HEK293 (cell line): ENCODE measurements around the gene HOXA11.

Experiments used
- BCL11A ChIP-seq: fragments of 450-650 bp; formaldehyde crosslinking; IDR thresholded peaks from 2 replicates; pipeline ENCODE4 v1.5.1; 2016; ENCODE audit warnings: low read depth, missing biosample characterization, missing genetic modification characterization
- EGR2 ChIP-seq: fragments of 450-650 bp; formaldehyde crosslinking; IDR thresholded peaks from 2 replicates; pipeline ENCODE4 v1.5.1; 2016; ENCODE audit warnings: low read depth, missing biosample characterization, missing genetic modification characterization
- GLIS1 ChIP-seq: fragments of 450-650 bp; formaldehyde crosslinking; IDR thresholded peaks from 2 replicates; pipeline ENCODE4 v1.5.1; 2016; ENCODE audit warnings: missing biosample characterization, missing genetic modification characterization
- GLIS2 ChIP-seq: fragments of 450-650 bp; formaldehyde crosslinking; IDR thresholded peaks from 2 replicates; pipeline ENCODE4 v1.5.1; 2016; ENCODE audit warnings: missing biosample characterization, missing genetic modification characterization
- KLF1 ChIP-seq: fragments of 450-650 bp; formaldehyde crosslinking; IDR thresholded peaks from 2 replicates; pipeline ENCODE4 v1.5.1; 2016; ENCODE audit warnings: missing biosample characterization, missing genetic modification characterization
- KLF10 ChIP-seq: fragments of 450-650 bp; IDR thresholded peaks from 2 replicates; pipeline ENCODE4 v1.5.1; 2018; ENCODE audit warnings: missing biosample characterization, mild to moderate bottlenecking, missing genetic modification characterization
- KLF9 ChIP-seq: fragments of 450-650 bp; formaldehyde crosslinking; IDR thresholded peaks from 2 replicates; pipeline ENCODE4 v1.5.1; 2016; ENCODE audit warnings: missing biosample characterization, missing genetic modification characterization, low read depth
- SP7 ChIP-seq: fragments of 450-650 bp; formaldehyde crosslinking; IDR thresholded peaks from 2 replicates; pipeline ENCODE4 v1.5.1; 2016; ENCODE audit warnings: missing biosample characterization, missing genetic modification characterization
- TCF7L2 ChIP-seq: IDR thresholded peaks from 2 replicates; pipeline ENCODE4 v1.6.1; 2011; ENCODE audit warnings: low read depth, mild to moderate bottlenecking, inconsistent platforms, low read length, moderate library complexity, borderline replicate concordance
- ZFP37 ChIP-seq: fragments of 450-650 bp; formaldehyde crosslinking; IDR thresholded peaks from 2 replicates; pipeline ENCODE4 v1.5.1; 2016; ENCODE audit warnings: missing biosample characterization, missing genetic modification characterization
- ZFP69B ChIP-seq: fragments of 450-650 bp; formaldehyde crosslinking; IDR thresholded peaks from 2 replicates; pipeline ENCODE4 v1.5.1; 2016; ENCODE audit warnings: missing biosample characterization, missing genetic modification characterization
- ZNF114 ChIP-seq: fragments of 450-650 bp; formaldehyde crosslinking; IDR thresholded peaks from 2 replicates; pipeline ENCODE4 v1.5.0; 2017; ENCODE audit warnings: missing biosample characterization, missing genetic modification characterization
- ZNF133 ChIP-seq: fragments of 450-650 bp; formaldehyde crosslinking; IDR thresholded peaks from 2 replicates; pipeline ENCODE4 v1.5.1; 2016; ENCODE audit warnings: missing biosample characterization, missing genetic modification characterization
- ZNF341 ChIP-seq: fragments of 450-650 bp; formaldehyde crosslinking; IDR thresholded peaks from 2 replicates; pipeline ENCODE4; 2016; ENCODE audit warnings: low read depth, missing biosample characterization, missing genetic modification characterization
- ZNF366 ChIP-seq: fragments of 450-650 bp; formaldehyde crosslinking; conservative IDR thresholded peaks from 2 replicates; pipeline ENCODE4 v1.5.1; 2016; ENCODE audit warnings: missing biosample characterization, missing genetic modification characterization
- ZNF600 ChIP-seq: fragments of 450-650 bp; formaldehyde crosslinking; IDR thresholded peaks from 2 replicates; pipeline ENCODE4 v1.5.1; 2016; ENCODE audit warnings: missing biosample characterization, missing genetic modification characterization
- ZNF792 ChIP-seq: fragments of 450-650 bp; formaldehyde crosslinking; IDR thresholded peaks from 2 replicates; pipeline ENCODE4 v1.5.1; 2016; ENCODE audit warnings: missing biosample characterization, missing genetic modification characterization
- ZNF843 ChIP-seq: fragments of 450-650 bp; formaldehyde crosslinking; IDR thresholded peaks from 2 replicates; pipeline ENCODE4 v1.5.1; 2016; ENCODE audit warnings: missing biosample characterization, missing genetic modification characterization
- ZXDB ChIP-seq: fragments of 450-650 bp; formaldehyde crosslinking; IDR thresholded peaks from 2 replicates; pipeline ENCODE4 v1.5.1; 2016; ENCODE audit warnings: missing biosample characterization, missing genetic modification characterization
- TF ChIP-seq, protein P1 (sequence below): fragments of 450-650 bp; formaldehyde crosslinking; IDR thresholded peaks from 2 replicates; pipeline ENCODE4 v1.5.1; 2017; ENCODE audit warnings: missing biosample characterization, missing genetic modification characterization
- TF ChIP-seq, protein P2 (sequence below): fragments of 450-650 bp; formaldehyde crosslinking; IDR thresholded peaks from 2 replicates; pipeline ENCODE4 v1.5.1; 2016; ENCODE audit warnings: missing biosample characterization, missing genetic modification characterization
- TF ChIP-seq, protein P3 (sequence below): fragments of 450-650 bp; IDR thresholded peaks from 2 replicates; pipeline ENCODE4 v1.5.1; 2018; ENCODE audit warnings: missing biosample characterization, missing genetic modification characterization
- TF ChIP-seq, protein P4 (sequence below): IDR thresholded peaks from 2 replicates; pipeline ENCODE4 v1.6.1; 2011; ENCODE audit warnings: mild to moderate bottlenecking, low read depth, low read length, borderline replicate concordance
- TF ChIP-seq, protein P5 (sequence below): fragments of 450-650 bp; formaldehyde crosslinking; IDR thresholded peaks from 2 replicates; pipeline ENCODE4 v1.5.1; 2016; ENCODE audit warnings: missing biosample characterization, missing genetic modification characterization
- TF ChIP-seq, protein P6 (sequence below): fragments of 450-650 bp; formaldehyde crosslinking; IDR thresholded peaks from 2 replicates; pipeline ENCODE4 v1.5.1; 2016; ENCODE audit warnings: missing biosample characterization, missing genetic modification characterization

HOXA11 gene

DNA sequence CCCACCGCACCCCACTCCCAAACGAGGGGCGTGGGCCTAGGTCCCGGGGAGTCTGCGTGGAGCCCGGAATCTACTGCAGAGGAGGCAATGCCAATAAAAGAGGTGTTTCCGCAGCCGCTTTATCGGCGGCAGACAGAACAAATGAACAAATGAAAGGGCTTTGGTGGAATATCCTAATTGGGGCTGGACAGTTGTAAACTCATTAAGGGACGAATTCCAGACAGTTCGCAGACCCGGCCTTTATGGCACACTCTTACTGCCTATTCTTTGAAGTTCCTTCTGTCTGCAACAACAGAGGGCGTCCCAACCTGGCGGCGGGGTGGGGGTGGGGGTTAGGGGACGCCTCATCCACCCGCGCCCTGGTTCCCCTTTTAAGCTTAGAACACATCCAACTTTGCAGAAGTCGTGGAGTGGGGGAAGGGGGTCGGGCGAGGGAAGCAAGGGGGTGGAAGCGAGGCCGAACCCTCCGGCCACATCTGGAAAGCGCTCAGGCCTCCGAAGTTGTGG is 23.8 kb downstream of the HOXA11 start (continued):
- TF ChIP-seq, protein P1, sequence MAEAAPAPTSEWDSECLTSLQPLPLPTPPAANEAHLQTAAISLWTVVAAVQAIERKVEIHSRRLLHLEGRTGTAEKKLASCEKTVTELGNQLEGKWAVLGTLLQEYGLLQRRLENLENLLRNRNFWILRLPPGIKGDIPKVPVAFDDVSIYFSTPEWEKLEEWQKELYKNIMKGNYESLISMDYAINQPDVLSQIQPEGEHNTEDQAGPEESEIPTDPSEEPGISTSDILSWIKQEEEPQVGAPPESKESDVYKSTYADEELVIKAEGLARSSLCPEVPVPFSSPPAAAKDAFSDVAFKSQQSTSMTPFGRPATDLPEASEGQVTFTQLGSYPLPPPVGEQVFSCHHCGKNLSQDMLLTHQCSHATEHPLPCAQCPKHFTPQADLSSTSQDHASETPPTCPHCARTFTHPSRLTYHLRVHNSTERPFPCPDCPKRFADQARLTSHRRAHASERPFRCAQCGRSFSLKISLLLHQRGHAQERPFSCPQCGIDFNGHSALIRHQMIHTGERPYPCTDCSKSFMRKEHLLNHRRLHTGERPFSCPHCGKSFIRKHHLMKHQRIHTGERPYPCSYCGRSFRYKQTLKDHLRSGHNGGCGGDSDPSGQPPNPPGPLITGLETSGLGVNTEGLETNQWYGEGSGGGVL, result peak; percentile 75
- TF ChIP-seq ZNF843 (tag by site-specific recombination) (peak; percentile 51), TCF7L2 (peak; percentile 76), GLIS1 (tag by site-specific recombination) (0 out of 2 replicates have a peak, but pooled peaks have one; percentile 6), ZNF792 (tag by site-specific recombination) (no peak), GLIS2 (tag by site-specific recombination) (no peak), ZNF341 (peak; percentile 42; the same call in 1 of the 2 replicates), SP7 (tag by site-specific recombination) (peak; percentile 52), EGR2 (tag by site-specific recombination) (peak; percentile 57; the same call in 1 of the 2 replicates), ZNF133 (tag by site-specific recombination) (no peak), ZFP37 (no peak), KLF10 (tag by site-specific recombination) (no peak), KLF1 (tag by site-specific recombination) (peak; percentile 88), BCL11A (tag by site-specific recombination) (peak; percentile 83), ZNF114 (tag by site-specific recombination) (no peak), ZNF600 (tag by site-specific recombination) (peak; percentile 81), ZFP69B (tag by site-specific recombination) (0 out of 2 replicates have a peak, but pooled peaks have one; percentile 22), KLF9 (tag by site-specific recombination) (peak; percentile 60), ZXDB (peak; percentile 63), ZNF366 (tag by site-specific recombination) (0 out of 2 replicates have a peak, but pooled peaks have one; percentile 29)
- TF ChIP-seq, protein P2, sequence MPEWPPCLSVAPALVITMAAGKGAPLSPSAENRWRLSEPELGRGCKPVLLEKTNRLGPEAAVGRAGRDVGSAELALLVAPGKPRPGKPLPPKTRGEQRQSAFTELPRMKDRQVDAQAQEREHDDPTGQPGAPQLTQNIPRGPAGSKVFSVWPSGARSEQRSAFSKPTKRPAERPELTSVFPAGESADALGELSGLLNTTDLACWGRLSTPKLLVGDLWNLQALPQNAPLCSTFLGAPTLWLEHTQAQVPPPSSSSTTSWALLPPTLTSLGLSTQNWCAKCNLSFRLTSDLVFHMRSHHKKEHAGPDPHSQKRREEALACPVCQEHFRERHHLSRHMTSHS (tag by site-specific recombination), result no peak
- TF ChIP-seq, protein P3, sequence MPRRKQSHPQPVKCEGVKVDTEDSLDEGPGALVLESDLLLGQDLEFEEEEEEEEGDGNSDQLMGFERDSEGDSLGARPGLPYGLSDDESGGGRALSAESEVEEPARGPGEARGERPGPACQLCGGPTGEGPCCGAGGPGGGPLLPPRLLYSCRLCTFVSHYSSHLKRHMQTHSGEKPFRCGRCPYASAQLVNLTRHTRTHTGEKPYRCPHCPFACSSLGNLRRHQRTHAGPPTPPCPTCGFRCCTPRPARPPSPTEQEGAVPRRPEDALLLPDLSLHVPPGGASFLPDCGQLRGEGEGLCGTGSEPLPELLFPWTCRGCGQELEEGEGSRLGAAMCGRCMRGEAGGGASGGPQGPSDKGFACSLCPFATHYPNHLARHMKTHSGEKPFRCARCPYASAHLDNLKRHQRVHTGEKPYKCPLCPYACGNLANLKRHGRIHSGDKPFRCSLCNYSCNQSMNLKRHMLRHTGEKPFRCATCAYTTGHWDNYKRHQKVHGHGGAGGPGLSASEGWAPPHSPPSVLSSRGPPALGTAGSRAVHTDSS (tag by site-specific recombination), result no peak
- TF ChIP-seq, protein P4, sequence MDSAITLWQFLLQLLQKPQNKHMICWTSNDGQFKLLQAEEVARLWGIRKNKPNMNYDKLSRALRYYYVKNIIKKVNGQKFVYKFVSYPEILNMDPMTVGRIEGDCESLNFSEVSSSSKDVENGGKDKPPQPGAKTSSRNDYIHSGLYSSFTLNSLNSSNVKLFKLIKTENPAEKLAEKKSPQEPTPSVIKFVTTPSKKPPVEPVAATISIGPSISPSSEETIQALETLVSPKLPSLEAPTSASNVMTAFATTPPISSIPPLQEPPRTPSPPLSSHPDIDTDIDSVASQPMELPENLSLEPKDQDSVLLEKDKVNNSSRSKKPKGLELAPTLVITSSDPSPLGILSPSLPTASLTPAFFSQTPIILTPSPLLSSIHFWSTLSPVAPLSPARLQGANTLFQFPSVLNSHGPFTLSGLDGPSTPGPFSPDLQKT, result no peak
- TF ChIP-seq, protein P5, sequence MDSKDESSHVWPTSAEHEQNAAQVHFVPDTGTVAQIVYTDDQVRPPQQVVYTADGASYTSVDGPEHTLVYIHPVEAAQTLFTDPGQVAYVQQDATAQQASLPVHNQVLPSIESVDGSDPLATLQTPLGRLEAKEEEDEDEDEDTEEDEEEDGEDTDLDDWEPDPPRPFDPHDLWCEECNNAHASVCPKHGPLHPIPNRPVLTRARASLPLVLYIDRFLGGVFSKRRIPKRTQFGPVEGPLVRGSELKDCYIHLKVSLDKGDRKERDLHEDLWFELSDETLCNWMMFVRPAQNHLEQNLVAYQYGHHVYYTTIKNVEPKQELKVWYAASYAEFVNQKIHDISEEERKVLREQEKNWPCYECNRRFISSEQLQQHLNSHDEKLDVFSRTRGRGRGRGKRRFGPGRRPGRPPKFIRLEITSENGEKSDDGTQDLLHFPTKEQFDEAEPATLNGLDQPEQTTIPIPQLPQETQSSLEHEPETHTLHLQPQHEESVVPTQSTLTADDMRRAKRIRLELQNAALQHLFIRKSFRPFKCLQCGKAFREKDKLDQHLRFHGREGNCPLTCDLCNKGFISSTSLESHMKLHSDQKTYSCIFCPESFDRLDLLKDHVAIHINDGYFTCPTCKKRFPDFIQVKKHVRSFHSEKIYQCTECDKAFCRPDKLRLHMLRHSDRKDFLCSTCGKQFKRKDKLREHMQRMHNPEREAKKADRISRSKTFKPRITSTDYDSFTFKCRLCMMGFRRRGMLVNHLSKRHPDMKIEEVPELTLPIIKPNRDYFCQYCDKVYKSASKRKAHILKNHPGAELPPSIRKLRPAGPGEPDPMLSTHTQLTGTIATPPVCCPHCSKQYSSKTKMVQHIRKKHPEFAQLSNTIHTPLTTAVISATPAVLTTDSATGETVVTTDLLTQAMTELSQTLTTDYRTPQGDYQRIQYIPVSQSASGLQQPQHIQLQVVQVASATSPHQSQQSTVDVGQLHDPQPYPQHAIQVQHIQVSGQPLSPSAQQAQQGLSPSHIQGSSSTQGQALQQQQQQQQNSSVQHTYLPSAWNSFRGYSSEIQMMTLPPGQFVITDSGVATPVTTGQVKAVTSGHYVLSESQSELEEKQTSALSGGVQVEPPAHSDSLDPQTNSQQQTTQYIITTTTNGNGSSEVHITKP (tag by site-specific recombination), result peak; percentile 91
- TF ChIP-seq, protein P6, sequence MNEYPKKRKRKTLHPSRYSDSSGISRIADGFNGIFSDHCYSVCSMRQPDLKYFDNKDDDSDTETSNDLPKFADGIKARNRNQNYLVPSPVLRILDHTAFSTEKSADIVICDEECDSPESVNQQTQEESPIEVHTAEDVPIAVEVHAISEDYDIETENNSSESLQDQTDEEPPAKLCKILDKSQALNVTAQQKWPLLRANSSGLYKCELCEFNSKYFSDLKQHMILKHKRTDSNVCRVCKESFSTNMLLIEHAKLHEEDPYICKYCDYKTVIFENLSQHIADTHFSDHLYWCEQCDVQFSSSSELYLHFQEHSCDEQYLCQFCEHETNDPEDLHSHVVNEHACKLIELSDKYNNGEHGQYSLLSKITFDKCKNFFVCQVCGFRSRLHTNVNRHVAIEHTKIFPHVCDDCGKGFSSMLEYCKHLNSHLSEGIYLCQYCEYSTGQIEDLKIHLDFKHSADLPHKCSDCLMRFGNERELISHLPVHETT (tag by site-specific recombination), result 0 out of 2 replicates have a peak, but pooled peaks have one; percentile 9
